Lower leg skin (tissue), 4 donors: Measurements from ENCODE around the gene CEP170. TPM values are rescaled to one million over a fixed set of nuclear protein-coding genes. Genes with fewer than 3 reads are reported as not detected.

ENCODE experiments used
- DNase-seq, 2 donors: peaks; one replicate each; pipeline ENCODE4 v3.0.0-alpha.2; 2019; ENCODE audit warnings: low spot score in 2 of 2
- H3K4me3 ChIP-seq: fragments of 200-600 bp; sonication (generic); 2 replicates; pipeline ENCODE4 v1.5.1; 2017; ENCODE audit warnings: mild to moderate bottlenecking, low read depth; ENCODE audit not compliant: poor library complexity, severe bottlenecking
- CTCF ChIP-seq, 3 donors: fragments of 450-650 bp; IDR thresholded peaks; one replicate each; pipeline ENCODE4 v1.5.1; 2016; ENCODE audit warnings: antibody characterized with exemption in 3 of 3, mild to moderate bottlenecking in 3 of 3, moderate library complexity in 2 of 3
- POLR2A ChIP-seq, 2 donors: fragments of 450-650 bp; IDR thresholded peaks; one replicate each; pipeline ENCODE4 v1.6.1; 2016 to 2017; ENCODE audit warnings: antibody characterized with exemption in 2 of 2, mild to moderate bottlenecking in 1 of 2, moderate library complexity in 1 of 2
- WGBS, 2 donors: methylation state at CpG; one replicate each; pipeline ENCODE4 v1.1.5; 2018; 5-methylcytosine and 5-hydroxymethylcytosine counted together
- intact Hi-C: fragments of 100-400 bp; cut with DNase I; formaldehyde crosslinking; loops from one replicate; pipeline ENCODE4 v1.15.0; 2023; ENCODE audit warnings: low total_unique reads
- total RNA-seq, 4 donors: library from RNA; depleted of rRNA; stranded (reverse); fragments of >200 nt; gene quantifications; one replicate each; pipeline ENCODE4 v1.1.0, GENCODE V29; 2016

Gene CEP170
- total RNA-seq, 4 donors from 2014 or later, result 18.6 to 27.8 (median 22.8) TPM

GRCh38 chr1:243292117-243292516, 37.0 kb upstream of the CEP170 start:
- WGBS, 2 donors, result 96 to 97% methylated on average over 5 of the region's 5 CpGs
- DNase-seq, result no peak
- TF ChIP-seq CTCF (IDR thresholded peaks at IDR 0.05) (no peak), POLR2A (IDR thresholded peaks at IDR 0.05) (no peak)
- no peak overlapping the region for H3K4me3 ChIP-seq
- intact Hi-C loops, result no loop called here

DNA sequence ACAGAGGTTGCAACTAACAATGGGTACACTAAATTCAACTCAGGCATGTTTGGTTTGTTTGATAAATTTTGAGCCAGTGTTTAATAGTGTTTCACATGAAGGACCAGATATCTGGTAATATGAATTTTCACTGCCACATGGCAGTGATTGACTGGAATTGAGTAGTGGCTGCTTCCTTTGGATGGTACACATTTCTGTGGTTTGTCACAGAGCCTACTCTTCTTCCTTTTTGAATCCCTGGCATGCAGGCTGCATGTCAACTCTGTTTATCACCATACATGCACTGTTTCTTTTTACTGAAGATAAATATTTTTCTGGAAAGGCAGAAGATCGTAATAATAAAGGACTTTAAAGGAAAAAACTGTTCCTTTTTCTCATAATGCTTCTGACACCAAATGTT, 36.2 kb upstream of the CEP170 start:
- DNase-seq, result no peak
- no peak overlapping the region for H3K4me3 ChIP-seq
- intact Hi-C loops, result no loop called here
- no peak for TF ChIP-seq POLR2A (IDR thresholded peaks at IDR 0.05)
- TF ChIP-seq CTCF (IDR thresholded peaks at IDR 0.05), result no peak
- WGBS, 2 donors, result 84 to 94% methylated on average over 1 of the region's 1 CpG

- DNase-seq, result no peak
- intact Hi-C loops, result no loop called here
- WGBS, 2 donors, result 84 to 87% methylated on average over 6 of the region's 6 CpGs
- H3K4me3 ChIP-seq, result no peak overlapping the region
- TF ChIP-seq POLR2A (IDR thresholded peaks at IDR 0.05), result no peak
- TF ChIP-seq CTCF (IDR thresholded peaks at IDR 0.05), result no peak
Observed at GRCh38 chr1:243288062-243288461, 33.0 kb upstream of the CEP170 start.

- no peak for TF ChIP-seq CTCF (IDR thresholded peaks at IDR 0.05)
- no peak for TF ChIP-seq POLR2A (IDR thresholded peaks at IDR 0.05)
- H3K4me3 ChIP-seq, result no peak overlapping the region
- no peak for DNase-seq
- intact Hi-C loops, result no loop called here
- 55 to 61% methylated on average over 1 of the region's 1 CpG for WGBS, 2 donors
Observed at GRCh38 chr1:243287652-243288051, 32.6 kb upstream of the CEP170 start.

DNA sequence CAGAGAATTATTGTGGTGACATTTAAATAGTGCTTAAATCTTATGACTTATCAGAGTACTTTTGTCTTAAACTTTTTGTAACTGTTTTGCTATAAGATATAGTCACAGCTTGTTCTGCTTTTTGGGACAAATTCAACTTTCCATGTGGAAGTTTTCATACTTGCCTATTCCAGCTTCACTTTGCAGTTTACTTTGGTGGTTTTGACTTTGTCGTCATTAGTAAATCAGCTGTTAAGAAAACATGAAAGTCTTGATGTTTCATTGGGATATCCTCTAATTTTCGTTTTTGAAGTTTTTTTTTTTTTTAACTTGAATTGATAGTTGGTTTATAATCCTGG, 32.0 kb upstream of the CEP170 start:
- DNase-seq, result no peak
- intact Hi-C loops, result no loop called here
- no peak for TF ChIP-seq CTCF (IDR thresholded peaks at IDR 0.05)
- TF ChIP-seq POLR2A (IDR thresholded peaks at IDR 0.05), result no peak
- no peak overlapping the region for H3K4me3 ChIP-seq
- 61 to 64% methylated on average over 2 of the region's 2 CpGs for WGBS, 2 donors

- no peak overlapping the region for H3K4me3 ChIP-seq
- TF ChIP-seq POLR2A (IDR thresholded peaks at IDR 0.05) (no peak), CTCF (IDR thresholded peaks at IDR 0.05) (no peak)
- no peak for DNase-seq
- 62 to 74% methylated on average over 8 of the region's 8 CpGs for WGBS, 2 donors
- intact Hi-C loops, result no loop called here
Observed at GRCh38 chr1:243286409-243287122, 31.5 kb upstream of the CEP170 start.
